Caco-2 (cell line): ENCODE results near the gene BCR. TPM values are rescaled to one million over a fixed set of nuclear protein-coding genes. Genes with fewer than 3 reads are reported as not detected.

Experiments
- BruUV-seq: library from RNA; stranded (reverse); fragments of 400-500 nt; replicated peaks from 2 replicates; lab custom pipeline; 2021; lab: Mats Ljungman, UMichigan
- CTCF ChIA-PET: fragments of 300-600 bp; sonication (Branson Sonifier 250); formaldehyde crosslinking; loops from one replicate; lab custom pipeline; 2022; ENCODE audit warnings: antibody characterized with exemption; lab: Charles Lee
- POLR2A ChIA-PET: fragments of 300-600 bp; sonication (Branson Sonifier 250); formaldehyde crosslinking; loops from one replicate; lab custom pipeline; 2022; ENCODE audit warnings: antibody characterized with exemption; lab: Charles Lee
- DNase-seq, 2 experiments: peaks; one replicate each; pipeline versions ENCODE4 v3.0.0 to v3.0.0-alpha.2; 2020 to 2022
- H3K27me3 ChIP-seq: replicated peaks from 2 replicates; pipeline ENCODE4 v1.6.0; 2011; ENCODE audit warnings: low read length; ENCODE audit not compliant: control insufficient read depth, insufficient read depth
- H3K36me3 ChIP-seq: 2 replicates; pipeline ENCODE4 v1.5.1; 2011; ENCODE audit warnings: low read length; ENCODE audit not compliant: control insufficient read depth, insufficient read depth
- H3K4me1 ChIP-seq: fragments of 250-450 bp; sonication (Bioruptor Pico); 2 replicates; pipeline ENCODE4 v1.5.1; 2020; ENCODE audit warnings: mild to moderate bottlenecking
- H3K4me3 ChIP-seq: 2 replicates; pipeline ENCODE4 v1.5.1; 2011; ENCODE audit warnings: low read depth, mild to moderate bottlenecking, control low read depth, low read length
- H3K9me3 ChIP-seq: fragments of 250-450 bp; sonication (Bioruptor Pico); 2 replicates; pipeline ENCODE4 v1.5.1; 2020; ENCODE audit warnings: mild to moderate bottlenecking, moderate library complexity
- H3K27ac Mint-ChIP-seq: one replicate; pipeline ENCODE4 v1.8.0; 2022; ENCODE audit warnings: mixed read lengths; ENCODE audit not compliant: unreplicated experiment
- H3K27me3 Mint-ChIP-seq: one replicate; pipeline ENCODE4 v1.8.0; 2022; ENCODE audit warnings: mixed read lengths; ENCODE audit not compliant: insufficient read depth, unreplicated experiment
- H3K36me3 Mint-ChIP-seq: one replicate; pipeline ENCODE4 v1.8.0; 2022; ENCODE audit warnings: mild to moderate bottlenecking, mixed read lengths; ENCODE audit not compliant: insufficient read depth, unreplicated experiment
- H3K4me1 Mint-ChIP-seq: one replicate; pipeline ENCODE4 v1.8.0; 2022; ENCODE audit warnings: low read depth, mixed read lengths; ENCODE audit not compliant: unreplicated experiment
- H3K4me3 Mint-ChIP-seq: one replicate; pipeline ENCODE4 v1.8.0; 2022; ENCODE audit warnings: mild to moderate bottlenecking, moderate library complexity, mixed read lengths; ENCODE audit not compliant: unreplicated experiment
- H3K9me3 Mint-ChIP-seq: one replicate; pipeline ENCODE4 v1.8.0; 2022; ENCODE audit warnings: mixed read lengths; ENCODE audit not compliant: unreplicated experiment
- CTCF ChIP-seq, 2 experiments: fragments of 200-600 bp in 1 of 2; IDR thresholded peaks; 1 replicate in 1 of 2; 2 replicates in 1 of 2; pipeline versions ENCODE4 v1.5.1 to v1.8.0; 2011 to 2022; ENCODE audit warnings: antibody characterized with exemption in 1 of 2, control low read depth in 1 of 2, inconsistent platforms in 1 of 2, low read depth in 1 of 2, low read length in 1 of 2, mild to moderate bottlenecking in 1 of 2, moderate library complexity in 1 of 2; ENCODE audit not compliant: insufficient read depth in 1 of 2, severe bottlenecking in 1 of 2, unreplicated experiment in 1 of 2
- intact Hi-C: fragments of 100-400 bp; cut with micrococcal nuclease; formaldehyde crosslinking; loops from one replicate; pipeline ENCODE4 v1.10.0; 2022; ENCODE audit not compliant: unreplicated experiment
- total RNA-seq: library from RNA; stranded (reverse); gene quantifications from 2 replicates; pipeline ENCODE4 v1.2.3, GENCODE V29; 2022

BCR gene
- total RNA-seq, 1 experiment from 2014 or later, result 87.4 TPM

GRCh38 chr22:23353696-23354095 lies 173.4 kb downstream of the BCR start:
- no peak for DNase-seq
- ChIA-PET CTCF (no interaction called here), POLR2A (no interaction called here)
- Histone ChIP-seq H3K9me3 (no peaks in the 10 kb centered on the region), H3K4me3 (no peak overlapping the region), H3K4me1 (no peaks in the 10 kb centered on the region), H3K27me3 (no peaks in the 10 kb centered on the region), H3K36me3 (no peaks in the 10 kb centered on the region)
- intact Hi-C loops, result no loop called here
- Mint-ChIP-seq H3K9me3 (no peaks in the 10 kb centered on the region), H3K36me3 (no peaks in the 10 kb centered on the region), H3K4me3 (no peak overlapping the region), H3K27ac (no peak overlapping the region), H3K27me3 (peaks cover 19% of the 10 kb centered on the region), H3K4me1 (no peaks in the 10 kb centered on the region)
- BruUV-seq, result no TSS peak
- no peak for TF ChIP-seq CTCF (IDR thresholded peaks at IDR 0.05; ENCODE audit: insufficient read depth in 1 of 2, low read depth in 1 of 2, low read length in 1 of 2, severe bottlenecking in 1 of 2, unreplicated experiment in 1 of 2)

GRCh38 chr22:23356094-23356493 lies 175.8 kb downstream of the BCR start:
- Mint-ChIP-seq H3K4me1 (peaks cover 10% of the 10 kb centered on the region), H3K27ac (no peak overlapping the region), H3K36me3 (no peaks in the 10 kb centered on the region), H3K9me3 (no peaks in the 10 kb centered on the region), H3K27me3 (peaks cover 9% of the 10 kb centered on the region), H3K4me3 (no peak overlapping the region)
- intact Hi-C loops, result no loop called here
- no peaks in the 10 kb centered on the region for H3K4me1 ChIP-seq
- TF ChIP-seq CTCF (IDR thresholded peaks at IDR 0.05; ENCODE audit: insufficient read depth in 1 of 2, low read depth in 1 of 2, low read length in 1 of 2, severe bottlenecking in 1 of 2, unreplicated experiment in 1 of 2), result no peak
- ChIA-PET CTCF (no interaction called here), POLR2A (no interaction called here)
- no peak overlapping the region for H3K4me3 ChIP-seq
- H3K27me3 ChIP-seq, result no peaks in the 10 kb centered on the region
- no peak for DNase-seq
- no peaks in the 10 kb centered on the region for H3K9me3 ChIP-seq
- no TSS peak for BruUV-seq
- H3K36me3 ChIP-seq, result no peaks in the 10 kb centered on the region

GRCh38 chr22:23357053-23357452 lies 176.7 kb downstream of the BCR start:
- no peaks in the 10 kb centered on the region for H3K27me3 ChIP-seq
- DNase-seq, result no peak
- Mint-ChIP-seq H3K4me3 (no peak overlapping the region), H3K36me3 (no peaks in the 10 kb centered on the region), H3K4me1 (peaks cover 11% of the 10 kb centered on the region), H3K27ac (no peak overlapping the region), H3K9me3 (no peaks in the 10 kb centered on the region), H3K27me3 (peaks cover 9% of the 10 kb centered on the region)
- no peaks in the 10 kb centered on the region for H3K4me1 ChIP-seq
- ChIA-PET POLR2A (no interaction called here), CTCF (no interaction called here)
- no peaks in the 10 kb centered on the region for H3K9me3 ChIP-seq
- no peaks in the 10 kb centered on the region for H3K36me3 ChIP-seq
- no peak for TF ChIP-seq CTCF (IDR thresholded peaks at IDR 0.05; ENCODE audit: insufficient read depth in 1 of 2, low read depth in 1 of 2, low read length in 1 of 2, severe bottlenecking in 1 of 2, unreplicated experiment in 1 of 2)
- H3K4me3 ChIP-seq, result no peak overlapping the region
- BruUV-seq, result no TSS peak
- intact Hi-C loops, result no loop called here
